ENCODE results near the gene PON2. TPM values are rescaled to one million over a fixed set of nuclear protein-coding genes. Genes with fewer than 3 reads are reported as not detected.
"Not testable (repeated sequence)": the region's sequence is repeated elsewhere in the genome, so short reads cannot be mapped to it uniquely, and the experiment has no call there.

PON2 gene
- total RNA-seq, 1 donor from 2014 or later: 111 TPM

DNA sequence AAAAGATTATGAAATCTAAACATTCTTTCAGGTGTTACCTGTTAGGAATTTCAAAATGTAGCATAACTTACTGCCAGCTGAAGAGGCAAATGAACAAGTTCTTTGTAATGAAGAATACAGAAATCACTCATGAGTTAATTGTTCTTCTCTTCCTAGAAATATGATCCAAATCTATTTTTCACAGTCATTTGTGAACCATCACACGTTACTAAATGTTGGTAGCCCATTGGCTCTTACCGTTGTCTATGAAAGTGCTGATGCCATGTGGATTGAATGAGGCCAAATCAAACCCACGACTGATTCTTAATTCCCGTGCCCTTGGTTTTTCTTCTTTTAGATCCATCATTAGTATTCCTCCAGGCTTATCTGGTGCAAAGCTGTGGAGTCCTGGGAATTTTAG, 22.8 kb downstream of the PON2 start:
- ATAC-seq (no peak), DNase-seq (ENCODE audit: low spot score) (no peak)
- intact Hi-C loops (cut with DNase I): no loop called here

DNA sequence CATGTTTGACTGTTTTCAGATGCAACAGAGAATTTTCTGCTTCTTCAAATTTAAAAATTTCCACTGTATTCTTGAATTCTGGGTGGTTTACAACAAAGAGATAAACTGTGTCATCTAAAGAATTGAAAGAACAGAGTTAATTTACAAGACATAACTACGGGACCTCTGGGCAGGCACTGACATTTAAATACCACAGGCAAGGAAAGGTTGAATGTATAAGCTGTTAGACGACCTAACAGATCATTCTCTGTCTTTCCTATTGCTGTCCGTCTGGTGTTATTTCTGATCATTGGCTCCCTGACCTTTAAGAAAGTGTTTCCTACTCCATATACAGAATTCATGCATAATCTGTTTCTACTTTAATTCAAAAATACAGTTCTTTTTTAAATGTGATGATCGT, 23.2 kb downstream of the PON2 start:
- DNase-seq (ENCODE audit: low spot score) (no peak), ATAC-seq (no peak)
- intact Hi-C loops (cut with DNase I): no loop called here

DNA sequence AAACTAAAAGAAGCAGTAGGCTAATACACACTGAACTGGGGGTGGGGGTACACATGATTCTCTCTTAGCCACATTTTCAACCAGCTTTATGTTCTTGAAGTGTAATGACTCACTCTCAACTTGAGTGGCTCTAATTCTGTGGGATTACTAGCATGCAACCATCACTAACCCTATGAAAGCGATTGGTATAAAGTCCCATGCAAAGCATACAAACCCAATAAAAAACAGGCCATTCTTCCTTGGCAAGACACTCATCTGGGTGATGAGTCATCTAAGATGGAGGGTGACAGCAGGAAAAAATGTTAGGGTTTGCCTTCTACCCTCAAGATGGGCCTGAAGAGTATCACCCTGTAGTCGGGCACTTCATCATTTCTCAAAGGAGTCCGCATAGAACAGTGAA, 23.8 kb downstream of the PON2 start:
- intact Hi-C loops (cut with DNase I): no loop called here
- no peak for ATAC-seq
- no peak for DNase-seq (ENCODE audit: low spot score)

DNA sequence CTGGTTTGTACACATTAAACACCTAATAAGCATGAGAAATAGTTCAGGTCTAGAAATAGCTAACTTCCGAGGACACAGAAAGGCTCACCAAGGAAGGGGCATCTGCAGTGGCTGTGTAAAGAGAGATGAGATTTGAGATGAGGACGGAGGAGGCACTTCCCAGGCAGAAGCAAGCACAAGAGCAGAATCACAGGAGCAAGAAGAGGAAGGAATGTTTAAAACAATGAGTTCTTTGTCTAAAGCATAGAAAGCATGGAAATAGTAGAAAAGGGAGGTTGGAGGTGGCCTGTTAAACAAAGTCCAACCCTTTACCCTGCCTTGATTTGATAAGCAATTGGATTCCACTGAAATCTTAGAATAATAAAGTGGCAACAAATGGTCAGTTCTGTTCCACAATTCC, 27.1 kb downstream of the PON2 start:
- ATAC-seq (no peak), DNase-seq (ENCODE audit: low spot score) (no peak)
- intact Hi-C loops (cut with DNase I): no loop called here

DNA sequence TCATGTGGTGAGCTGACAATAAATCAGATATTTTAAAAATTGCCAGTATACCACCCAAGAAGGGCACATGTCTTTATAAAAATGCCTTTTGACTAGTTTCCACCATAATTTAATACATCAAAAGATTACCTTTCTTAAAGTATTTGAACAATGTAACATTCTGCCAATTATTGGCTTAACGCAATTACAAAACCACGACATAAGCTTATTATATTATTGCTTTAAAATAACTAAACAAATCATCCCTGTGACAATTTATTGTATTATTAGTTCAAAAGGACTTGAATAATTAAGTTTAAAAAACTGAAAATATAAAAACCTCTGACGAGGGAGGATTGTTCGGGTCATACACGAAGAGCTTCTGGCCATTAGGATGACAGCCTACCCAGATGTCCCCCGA, 29.0 kb downstream of the PON2 start:
- no peak for ATAC-seq
- no peak for DNase-seq (ENCODE audit: low spot score)
- intact Hi-C loops (cut with DNase I): no loop called here

DNA sequence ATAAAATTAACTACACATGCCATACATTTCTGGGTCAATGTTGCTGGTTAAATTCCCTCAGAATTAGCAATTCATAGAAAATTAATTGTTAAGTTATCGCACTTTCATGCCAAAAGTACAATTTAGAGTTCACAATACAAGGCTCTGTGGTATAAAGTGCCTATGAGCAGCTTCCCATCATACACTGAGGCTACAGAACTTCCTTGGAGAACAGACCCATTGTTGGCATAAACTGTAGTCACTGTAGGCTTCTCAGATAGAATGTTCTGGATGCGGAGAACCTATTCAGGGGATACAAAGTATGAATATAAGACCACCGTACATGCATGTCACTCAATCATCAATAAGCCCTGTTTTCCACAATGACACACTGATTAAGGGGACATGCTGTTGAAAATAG, 29.6 kb downstream of the PON2 start:
- no peak for ATAC-seq
- DNase-seq (ENCODE audit: low spot score): no peak
- intact Hi-C loops (cut with DNase I): no loop called here

DNA sequence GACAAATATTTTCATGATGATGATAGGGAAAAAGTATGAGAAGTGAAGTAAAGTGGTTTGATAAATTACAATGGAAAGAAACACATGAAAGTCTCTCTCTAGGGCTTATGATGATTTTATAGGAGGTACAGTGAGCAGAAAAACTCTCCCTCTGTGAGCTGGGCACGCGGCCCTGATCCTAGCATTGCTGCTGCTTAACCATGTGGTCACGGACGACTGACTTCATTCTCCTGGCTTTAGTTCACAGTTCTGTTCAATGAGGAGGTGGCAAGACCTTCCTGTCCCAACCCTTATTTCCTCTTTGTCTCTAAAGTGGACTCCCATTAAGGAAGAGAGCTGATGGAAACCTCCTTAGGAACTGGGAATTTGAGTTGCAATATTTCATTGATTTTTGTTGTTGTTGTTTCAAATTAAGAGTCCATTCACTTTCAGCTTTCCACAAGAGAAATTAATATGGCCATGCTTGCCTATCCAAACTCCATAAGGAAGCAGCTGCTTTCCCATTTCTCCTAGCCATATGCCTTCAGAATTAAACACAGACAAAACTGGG, 30.4 kb downstream of the PON2 start:
- ATAC-seq: peak; percentile 45
- intact Hi-C loops (cut with DNase I): no loop called here

DNA sequence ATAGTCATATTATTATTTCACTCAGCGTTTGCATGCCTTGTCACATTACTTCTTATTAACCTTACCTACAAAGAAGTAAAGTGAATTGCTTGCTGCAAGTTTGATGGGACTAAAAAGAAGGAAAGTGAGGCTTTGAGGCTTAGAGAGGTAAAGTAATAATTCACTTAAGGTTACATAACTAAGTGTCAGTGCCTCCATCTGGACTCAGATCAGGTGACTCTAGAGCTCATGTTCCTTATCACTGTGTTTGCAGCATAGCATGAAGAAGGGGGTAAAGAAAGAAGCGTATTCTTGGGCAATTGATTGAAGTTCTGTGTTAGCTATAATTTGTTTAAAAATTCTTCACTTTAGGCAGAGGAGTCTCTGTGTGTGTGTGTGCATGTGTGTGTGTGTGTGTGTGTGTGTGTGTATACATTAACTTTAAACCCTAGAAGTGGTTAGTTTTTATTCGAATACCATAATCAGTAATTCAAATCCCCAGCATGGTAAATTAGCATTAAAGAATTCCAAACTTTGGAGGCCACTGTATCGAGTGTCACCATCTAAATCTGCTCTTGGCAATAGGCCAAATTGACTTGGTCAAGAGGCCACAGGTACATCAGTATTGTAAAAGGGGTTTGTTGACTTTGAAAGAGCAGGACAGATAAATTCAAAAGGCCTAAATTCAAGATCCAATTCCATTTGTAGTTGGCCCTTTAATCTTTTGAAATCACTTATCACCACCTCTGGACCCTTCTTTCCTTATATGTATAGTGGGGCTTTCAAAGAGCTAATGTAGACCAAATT, 36.5 kb downstream of the PON2 start:
- ATAC-seq (no peak), DNase-seq (ENCODE audit: low spot score) (no peak)
- intact Hi-C loops (cut with DNase I): no loop called here

More for the DNA sequence above, 30.4 kb downstream of the PON2 start:
- DNase-seq (ENCODE audit: low spot score): no peak

DNA sequence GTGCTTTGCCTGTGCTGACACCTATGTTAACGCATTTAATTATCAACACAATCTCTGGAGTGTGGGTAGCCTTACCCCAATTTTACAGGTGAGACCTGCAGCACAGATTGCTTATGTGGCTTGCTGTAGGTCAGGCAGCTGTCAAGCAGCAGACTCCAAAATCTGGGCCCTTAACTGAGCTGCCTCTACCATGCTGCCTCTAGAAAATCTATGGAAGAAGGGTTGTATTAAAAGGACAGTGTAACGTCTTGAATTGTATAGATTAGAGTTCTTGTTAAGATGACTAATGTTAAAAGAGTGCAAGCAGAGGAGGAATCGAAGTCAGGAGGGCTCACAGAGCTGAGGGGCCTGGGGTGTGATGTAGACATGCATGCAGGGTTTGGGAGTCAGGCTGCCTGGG, 37.4 kb downstream of the PON2 start:
- ATAC-seq (no peak), DNase-seq (ENCODE audit: low spot score) (no peak)
- intact Hi-C loops (cut with DNase I): no loop called here

DNA sequence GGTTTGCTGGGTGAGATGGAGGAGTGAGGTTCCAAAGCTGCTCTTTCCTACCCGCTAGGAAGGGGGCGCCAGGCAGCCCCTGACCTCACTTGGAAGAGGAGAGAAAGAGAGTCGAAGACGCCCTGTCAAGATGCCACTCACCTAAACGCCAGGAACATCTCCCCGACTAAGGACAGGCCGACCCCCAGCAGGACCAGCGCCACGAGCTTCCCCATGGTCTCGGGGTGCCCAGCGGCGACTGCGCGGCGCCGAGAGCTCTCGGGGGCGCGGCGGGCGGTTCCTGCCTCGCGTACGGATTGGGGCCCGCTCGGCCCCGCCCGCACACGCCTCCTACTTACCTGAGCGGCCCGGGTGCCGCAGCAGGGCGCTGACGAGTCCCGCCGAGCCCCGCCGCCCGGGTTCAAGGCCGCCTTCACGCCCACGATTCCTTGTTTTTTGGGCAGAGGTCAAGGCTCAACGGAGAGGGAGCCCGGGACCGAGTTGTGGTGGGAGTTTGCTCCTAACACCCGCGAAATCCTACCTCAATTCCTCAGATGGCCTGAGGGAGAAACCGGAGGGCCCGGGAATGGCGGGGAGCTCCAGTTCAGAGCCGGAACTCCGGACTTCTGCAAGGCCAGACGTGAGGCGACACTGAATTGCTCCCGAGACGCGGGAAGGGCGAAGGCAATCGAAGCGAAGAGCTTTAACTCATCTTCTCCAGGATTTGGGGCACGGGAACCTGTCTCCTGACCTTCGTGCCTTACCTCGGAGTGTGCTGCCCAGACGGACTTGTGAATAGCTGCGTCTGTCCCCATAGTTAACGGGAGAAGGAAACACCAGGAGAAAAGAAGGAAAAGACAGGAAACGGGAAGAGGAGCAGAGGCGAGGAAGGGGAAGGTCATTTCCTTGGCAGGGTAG, 38.4 kb downstream of the PON2 start, which contains the start of gene PON3:
PON3 (minus strand) TSS at position 240 of the 897 bp plus-strand sequence; CDS start at position 215, 25 bp downstream.
- intact Hi-C loops (cut with DNase I): no loop called here
- ATAC-seq (peak; percentile 74), DNase-seq (ENCODE audit: low spot score) (no peak)

DNA sequence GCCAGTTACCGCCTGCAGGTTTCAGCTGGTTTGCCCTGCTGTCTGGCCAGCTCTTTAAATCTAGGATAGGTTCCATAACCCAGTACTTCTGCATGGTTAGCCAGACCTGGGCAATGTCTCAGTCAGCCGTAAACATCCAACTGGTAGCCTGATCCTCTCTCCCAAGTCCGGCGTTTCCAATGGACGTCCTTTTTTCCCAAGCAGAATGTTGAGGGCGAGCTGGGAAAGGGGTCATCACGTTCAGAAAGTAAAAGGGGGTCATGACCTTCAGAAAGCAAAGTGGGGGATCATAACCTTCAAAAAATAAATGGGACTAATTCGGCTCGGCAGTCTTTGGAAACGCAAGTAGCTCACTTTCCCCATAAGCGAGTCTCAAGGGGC, 39.1 kb downstream of the PON2 start:
- intact Hi-C loops (cut with DNase I): no loop called here

DNA sequence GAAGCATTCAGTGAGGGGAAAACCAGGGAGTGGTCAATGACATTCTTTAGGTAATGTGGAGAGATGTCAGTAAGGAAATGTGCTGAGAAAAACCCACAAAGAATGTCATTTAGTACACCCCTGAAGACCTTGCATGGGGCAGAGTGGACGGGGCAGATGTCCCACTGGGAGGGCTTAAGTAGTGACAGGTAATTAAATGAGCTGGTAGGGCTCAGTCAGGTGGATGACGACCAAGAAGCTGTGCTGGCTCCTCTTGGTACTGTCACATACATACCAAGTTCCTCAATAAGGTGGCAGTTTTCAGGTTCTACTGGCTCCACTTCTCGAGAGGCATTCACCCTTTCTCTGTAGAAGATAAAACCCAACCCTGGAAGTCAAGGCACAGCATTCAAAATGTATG, 40.5 kb downstream of the PON2 start:
- ATAC-seq (no peak), DNase-seq (ENCODE audit: low spot score) (no peak)
- intact Hi-C loops (cut with DNase I): no loop called here

More for the DNA sequence above, 39.1 kb downstream of the PON2 start:
- DNase-seq (ENCODE audit: low spot score) (no peak), ATAC-seq (no peak)

DNA sequence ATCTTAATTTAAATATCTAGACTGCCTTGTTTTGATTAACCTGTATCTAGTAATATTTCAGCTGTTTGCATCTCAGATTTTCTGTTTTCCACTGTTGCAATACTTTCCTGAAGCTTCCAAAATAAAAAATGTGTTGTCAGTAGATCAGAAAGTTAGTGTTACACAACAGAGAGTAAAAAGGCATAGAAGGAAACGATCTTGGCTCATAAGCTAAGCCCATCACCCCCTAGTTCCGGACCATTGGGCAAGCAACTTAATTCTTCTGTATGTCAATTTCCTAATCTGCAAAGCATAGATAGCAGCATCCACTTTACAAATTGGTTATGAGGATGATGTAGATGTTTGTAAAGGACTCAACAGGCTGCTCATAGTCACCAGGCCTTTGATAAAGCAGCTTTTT, 43.1 kb downstream of the PON2 start:
- intact Hi-C loops (cut with DNase I): no loop called here
- ATAC-seq (no peak), DNase-seq (ENCODE audit: low spot score) (no peak)

DNA sequence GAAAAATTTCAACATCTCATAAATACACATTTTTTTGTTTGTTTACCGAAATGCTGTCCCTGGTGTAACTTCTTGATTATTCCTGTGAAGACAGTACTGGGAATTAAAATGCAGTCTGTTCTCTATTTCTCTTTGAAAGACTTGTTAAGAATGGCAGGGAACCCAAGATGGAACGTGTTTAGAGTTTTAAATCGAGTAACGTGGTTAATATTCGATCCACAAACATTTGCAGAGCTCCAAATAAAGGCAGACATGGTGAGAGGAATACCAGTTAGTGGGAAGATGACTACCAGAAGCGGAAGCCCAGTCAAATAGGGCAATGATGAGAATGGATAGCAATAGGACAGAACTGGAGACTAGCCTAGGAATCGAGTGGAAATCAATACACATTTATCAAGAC, 45.3 kb downstream of the PON2 start:
- intact Hi-C loops (cut with DNase I): no loop called here
- ATAC-seq (no peak), DNase-seq (ENCODE audit: low spot score) (no peak)

DNA sequence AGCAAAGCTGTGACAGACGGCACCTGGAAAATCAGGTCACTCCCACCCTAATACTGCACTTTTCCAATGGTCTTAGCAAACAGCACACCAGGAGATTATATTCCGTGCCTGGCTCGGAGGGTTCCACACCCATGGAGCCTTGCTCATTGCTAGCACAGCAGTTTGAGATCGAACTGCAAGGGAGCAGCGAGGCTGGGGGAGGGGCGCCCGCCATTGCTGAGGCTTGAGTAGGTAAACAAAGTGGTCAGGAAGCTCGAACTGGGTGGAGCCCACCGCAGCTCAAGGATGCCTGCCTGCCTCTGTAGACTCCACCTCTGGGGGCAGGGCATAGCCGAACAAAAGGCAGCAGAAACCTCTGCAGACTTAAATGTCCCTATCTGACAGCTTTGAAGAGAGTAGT, 55.4 kb downstream of the PON2 start:
- ATAC-seq; intact Hi-C loops (cut with DNase I); DNase-seq (ENCODE audit: low spot score): not testable (repeated sequence)

DNA sequence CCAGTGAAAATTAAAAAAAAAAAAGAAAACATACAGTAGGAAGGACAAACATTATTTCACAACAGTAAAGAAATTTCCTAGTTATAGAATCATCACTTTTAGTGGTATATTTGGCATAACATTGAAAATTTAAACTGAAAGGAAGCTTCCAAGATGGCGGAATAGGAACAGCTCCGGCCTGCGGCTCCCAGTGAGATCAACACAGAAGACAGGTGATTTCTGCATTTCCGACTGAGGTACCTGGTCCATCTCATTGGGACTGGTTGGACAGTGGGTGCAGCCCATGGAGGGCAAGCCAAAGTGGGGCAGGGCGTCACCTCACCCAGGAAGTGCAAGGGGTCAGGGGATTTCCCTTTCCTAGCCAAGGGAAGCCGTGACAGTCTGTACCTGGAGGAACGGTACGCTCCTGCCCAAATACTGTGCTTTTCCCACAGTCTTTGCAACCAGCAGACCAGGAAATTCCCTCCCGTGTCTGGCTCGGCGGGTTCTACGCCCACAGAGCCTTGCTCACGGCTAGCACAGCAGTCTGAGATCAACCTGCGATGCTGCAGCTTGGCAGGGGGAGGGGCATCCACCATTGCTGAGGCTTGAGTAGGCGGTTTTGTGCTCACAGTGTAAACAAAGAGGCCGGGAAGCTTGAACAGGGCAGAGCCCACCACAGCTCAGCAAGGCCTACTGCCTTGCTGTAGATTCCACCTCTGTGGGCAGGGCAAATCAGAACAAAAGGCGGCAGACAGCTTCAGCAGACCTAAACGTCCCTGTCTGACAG, 58.0 kb downstream of the PON2 start:
- ATAC-seq (no peak), DNase-seq (ENCODE audit: low spot score) (no peak)
- intact Hi-C loops (cut with DNase I): no loop called here

DNA sequence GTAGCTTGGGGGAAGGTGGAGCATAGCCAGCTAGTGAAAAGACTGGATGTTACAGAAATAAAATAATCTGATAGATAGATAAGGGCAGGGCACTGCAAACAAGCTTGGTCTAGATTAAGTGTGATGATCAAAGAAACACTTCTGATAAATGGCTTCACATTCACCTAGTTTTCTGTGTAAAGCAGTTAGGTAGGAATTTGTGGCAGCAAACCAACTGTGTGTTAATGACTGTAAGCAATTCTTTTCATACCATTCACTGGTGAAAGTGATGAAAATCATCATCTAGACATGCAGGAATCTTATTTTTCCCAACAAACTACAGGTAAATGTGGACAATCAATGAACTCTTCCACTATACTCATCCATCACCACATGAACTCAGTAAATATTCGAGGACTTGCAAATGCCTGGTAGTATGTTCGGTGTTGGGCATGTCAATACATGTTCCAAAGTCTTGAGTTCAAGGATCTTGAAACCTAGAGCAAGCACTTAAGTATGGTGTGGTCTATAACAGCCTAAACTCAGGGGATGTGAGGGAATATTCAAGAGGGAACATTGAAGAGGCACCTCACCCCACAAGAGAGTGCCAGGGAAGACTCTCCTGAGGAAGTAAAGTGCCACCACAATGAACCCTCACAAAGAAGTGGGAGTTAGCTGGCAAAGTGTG, 59.1 kb downstream of the PON2 start:
- no peak for DNase-seq (ENCODE audit: low spot score)
- intact Hi-C loops (cut with DNase I): no loop called here
- no peak for ATAC-seq

DNA sequence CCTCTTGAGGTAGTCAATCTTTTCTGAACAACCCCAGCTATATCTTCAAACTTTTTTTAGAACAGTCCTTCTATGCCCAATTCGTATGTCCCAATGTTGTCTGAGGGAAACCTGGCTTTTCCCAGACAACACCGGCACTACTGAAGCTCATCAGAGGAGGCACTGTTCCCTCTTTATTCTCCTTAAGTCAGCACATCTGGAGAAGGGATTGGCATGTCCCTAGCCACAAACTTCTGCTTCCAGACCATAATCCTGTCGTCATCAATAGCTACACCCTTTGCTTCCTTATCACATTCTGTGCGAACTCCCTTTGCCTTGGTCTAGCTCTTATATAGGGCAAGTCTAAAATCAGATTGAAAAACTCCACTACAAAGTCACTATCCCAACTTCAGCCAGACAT, 61.5 kb downstream of the PON2 start:
- ATAC-seq: no peak
- DNase-seq (ENCODE audit: low spot score): no peak

DNA sequence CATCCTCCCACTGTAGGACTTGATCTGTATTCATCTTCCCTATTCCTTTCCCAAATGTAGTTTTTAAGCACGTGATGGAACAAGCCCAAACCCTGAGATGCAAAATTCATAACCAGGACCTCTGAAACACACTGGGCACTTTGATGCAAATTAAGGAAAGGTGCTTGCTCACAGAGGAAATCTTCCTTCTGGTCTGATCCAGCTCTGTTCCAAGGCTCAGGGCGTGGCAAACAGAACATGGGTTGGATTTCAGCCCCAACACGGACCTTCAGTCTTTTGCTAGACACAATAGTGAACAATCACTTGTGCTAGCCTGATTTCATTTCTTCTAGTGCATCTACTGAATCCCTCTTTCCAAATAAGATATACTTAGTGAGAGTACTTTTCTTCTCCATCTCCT, 66.6 kb downstream of the PON2 start:
- DNase-seq (ENCODE audit: low spot score) (no peak), ATAC-seq (no peak)
- intact Hi-C loops (cut with DNase I): no loop called here

More for the DNA sequence above, 61.5 kb downstream of the PON2 start:
- intact Hi-C loops (cut with DNase I): no loop called here
